Measurements from ENCODE around the gene ZMYND8. TPM values are rescaled to one million over a fixed set of nuclear protein-coding genes. Genes with fewer than 3 reads are reported as not detected.

The ZMYND8 gene
- total and polyA plus RNA-seq, 10 of the 15 experiments (the other 5 are each of a cell fraction or from before 2014, with no cell fraction given) = 12.9 to 54.8 (median 23.1) TPM

DNA sequence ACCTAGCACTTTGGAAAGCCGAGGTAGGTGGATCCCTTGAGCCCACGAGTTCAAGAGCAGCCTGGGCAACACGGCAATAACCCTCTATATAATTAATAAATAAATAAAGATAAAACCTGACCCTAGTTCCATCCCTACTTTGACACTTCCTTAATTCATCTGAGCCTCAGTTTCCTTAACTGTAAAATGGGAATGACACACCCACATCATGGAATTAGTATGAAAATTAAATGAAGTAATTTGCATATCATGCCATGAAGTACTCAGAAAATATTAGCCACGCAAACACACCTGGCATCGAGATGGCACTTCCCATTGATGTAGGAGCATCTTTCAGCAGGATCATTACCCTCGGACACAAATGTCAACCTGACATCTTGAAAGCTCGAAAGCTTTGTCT is 19.1 kb downstream of the ZMYND8 start (continued):
- TF ChIP-seq CBFB (IDR thresholded peaks at IDR 0.05; ENCODE audit: low read depth) (no peak), MEF2A (IDR thresholded peaks at IDR 0.05; ENCODE audit: insufficient read depth, low read depth, low read length) (no peak), SUPT20H (IDR thresholded peaks at IDR 0.05; ENCODE audit: borderline replicate concordance, control insufficient read depth, low read depth, low read length) (no peak), CHD2 (IDR thresholded peaks at IDR 0.05; ENCODE audit: borderline replicate concordance, low read depth, low read length) (no peak)
- TF ChIP-seq, protein P1, sequence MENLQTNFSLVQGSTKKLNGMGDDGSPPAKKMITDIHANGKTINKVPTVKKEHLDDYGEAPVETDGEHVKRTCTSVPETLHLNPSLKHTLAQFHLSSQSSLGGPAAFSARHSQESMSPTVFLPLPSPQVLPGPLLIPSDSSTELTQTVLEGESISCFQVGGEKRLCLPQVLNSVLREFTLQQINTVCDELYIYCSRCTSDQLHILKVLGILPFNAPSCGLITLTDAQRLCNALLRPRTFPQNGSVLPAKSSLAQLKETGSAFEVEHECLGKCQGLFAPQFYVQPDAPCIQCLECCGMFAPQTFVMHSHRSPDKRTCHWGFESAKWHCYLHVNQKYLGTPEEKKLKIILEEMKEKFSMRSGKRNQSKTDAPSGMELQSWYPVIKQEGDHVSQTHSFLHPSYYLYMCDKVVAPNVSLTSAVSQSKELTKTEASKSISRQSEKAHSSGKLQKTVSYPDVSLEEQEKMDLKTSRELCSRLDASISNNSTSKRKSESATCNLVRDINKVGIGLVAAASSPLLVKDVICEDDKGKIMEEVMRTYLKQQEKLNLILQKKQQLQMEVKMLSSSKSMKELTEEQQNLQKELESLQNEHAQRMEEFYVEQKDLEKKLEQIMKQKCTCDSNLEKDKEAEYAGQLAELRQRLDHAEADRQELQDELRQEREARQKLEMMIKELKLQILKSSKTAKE (IDR thresholded peaks at IDR 0.05; ENCODE audit: low read depth, poor library complexity, severe bottlenecking) = no peak
- TF ChIP-seq, protein P2, sequence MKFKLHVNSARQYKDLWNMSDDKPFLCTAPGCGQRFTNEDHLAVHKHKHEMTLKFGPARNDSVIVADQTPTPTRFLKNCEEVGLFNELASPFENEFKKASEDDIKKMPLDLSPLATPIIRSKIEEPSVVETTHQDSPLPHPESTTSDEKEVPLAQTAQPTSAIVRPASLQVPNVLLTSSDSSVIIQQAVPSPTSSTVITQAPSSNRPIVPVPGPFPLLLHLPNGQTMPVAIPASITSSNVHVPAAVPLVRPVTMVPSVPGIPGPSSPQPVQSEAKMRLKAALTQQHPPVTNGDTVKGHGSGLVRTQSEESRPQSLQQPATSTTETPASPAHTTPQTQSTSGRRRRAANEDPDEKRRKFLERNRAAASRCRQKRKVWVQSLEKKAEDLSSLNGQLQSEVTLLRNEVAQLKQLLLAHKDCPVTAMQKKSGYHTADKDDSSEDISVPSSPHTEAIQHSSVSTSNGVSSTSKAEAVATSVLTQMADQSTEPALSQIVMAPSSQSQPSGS (IDR thresholded peaks at IDR 0.05; ENCODE audit: low read length) = no peak

DNA sequence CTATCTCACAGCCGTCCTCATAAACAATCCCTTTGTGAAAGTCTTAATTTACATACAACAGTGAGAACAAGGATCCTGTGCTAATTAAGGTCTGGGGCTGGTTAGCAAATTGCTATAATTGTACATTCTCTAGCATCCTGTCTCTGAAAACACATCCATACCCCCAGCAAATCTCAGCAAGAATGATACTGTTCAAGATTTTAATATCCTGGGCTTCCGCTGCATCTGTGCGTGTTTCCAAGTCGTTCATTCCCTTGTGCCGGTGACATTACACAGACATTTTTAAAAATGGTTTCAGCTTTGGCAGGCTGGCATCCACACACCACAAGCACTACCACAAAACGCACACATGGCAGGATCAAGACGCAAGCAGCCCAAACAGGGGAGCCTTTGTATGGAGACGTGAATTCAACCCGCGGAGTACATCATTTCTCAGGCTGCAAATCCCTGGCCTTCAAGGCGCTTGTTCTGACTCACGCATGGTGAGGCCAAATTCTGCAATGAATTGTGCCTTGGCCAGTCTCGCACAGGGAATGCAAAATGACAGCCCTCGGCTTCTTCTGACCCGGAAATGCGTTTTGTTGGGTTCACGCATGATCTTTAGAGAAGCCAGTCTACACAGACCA is 20.3 kb downstream of the ZMYND8 start:
- peak overlapping the region; percentile 27 for H3K4me2 ChIP-seq (ENCODE audit: control insufficient read depth, insufficient read depth)
- in situ Hi-C loops (cut with MboI) (no loop called here), intact Hi-C loops (cut with micrococcal nuclease; ENCODE audit: unreplicated experiment) (no loop called here)
- no peak for FAIRE-seq
- no peak overlapping the region for H3K4me3 ChIP-seq
- H3K36me3 ChIP-seq (ENCODE audit: control insufficient read depth in 2 of 2, insufficient read depth in 2 of 2, low read length in 1 of 2) = peaks cover 27 to 28% of the 10 kb centered on the region in 2 experiments
- peaks cover 82% of the 10 kb centered on the region for H3K79me2 ChIP-seq (ENCODE audit: control insufficient read depth, insufficient read depth, low read length)
- no peaks in the 10 kb centered on the region for H3K9me3 ChIP-seq (replicated peaks; ENCODE audit: control insufficient read depth, insufficient read depth, low read length)
- no peak for DNase-seq (ENCODE audit: low read depth, low spot score)
- TF ChIP-seq, protein P3, sequence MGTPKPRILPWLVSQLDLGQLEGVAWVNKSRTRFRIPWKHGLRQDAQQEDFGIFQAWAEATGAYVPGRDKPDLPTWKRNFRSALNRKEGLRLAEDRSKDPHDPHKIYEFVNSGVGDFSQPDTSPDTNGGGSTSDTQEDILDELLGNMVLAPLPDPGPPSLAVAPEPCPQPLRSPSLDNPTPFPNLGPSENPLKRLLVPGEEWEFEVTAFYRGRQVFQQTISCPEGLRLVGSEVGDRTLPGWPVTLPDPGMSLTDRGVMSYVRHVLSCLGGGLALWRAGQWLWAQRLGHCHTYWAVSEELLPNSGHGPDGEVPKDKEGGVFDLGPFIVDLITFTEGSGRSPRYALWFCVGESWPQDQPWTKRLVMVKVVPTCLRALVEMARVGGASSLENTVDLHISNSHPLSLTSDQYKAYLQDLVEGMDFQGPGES (IDR thresholded peaks at IDR 0.05) = no peak
- no peak for TF ChIP-seq POLR2AphosphoS2 (IDR thresholded peaks at IDR 0.05; ENCODE audit: low read depth, low read length)
- TF ChIP-seq BRCA1 (IDR thresholded peaks at IDR 0.05; ENCODE audit: low read depth, low read length) = no peak
- TF ChIP-seq HDAC6 (IDR thresholded peaks at IDR 0.05; ENCODE audit: unreplicated experiment) = no peak
- no peak for TF ChIP-seq ETV6 (conservative IDR thresholded peaks at IDR 0.05 in 1 of 2, IDR thresholded peaks at IDR 0.05 in 1 of 2; ENCODE audit: borderline replicate concordance in 1 of 2, low read depth in 1 of 2)
- no peak for TF ChIP-seq SMAD1 (IDR thresholded peaks at IDR 0.05; ENCODE audit: low read depth, partially characterized antibody)
- TF ChIP-seq BACH1 (IDR thresholded peaks at IDR 0.05; ENCODE audit: borderline replicate concordance) = no peak
- TF ChIP-seq, protein P4, sequence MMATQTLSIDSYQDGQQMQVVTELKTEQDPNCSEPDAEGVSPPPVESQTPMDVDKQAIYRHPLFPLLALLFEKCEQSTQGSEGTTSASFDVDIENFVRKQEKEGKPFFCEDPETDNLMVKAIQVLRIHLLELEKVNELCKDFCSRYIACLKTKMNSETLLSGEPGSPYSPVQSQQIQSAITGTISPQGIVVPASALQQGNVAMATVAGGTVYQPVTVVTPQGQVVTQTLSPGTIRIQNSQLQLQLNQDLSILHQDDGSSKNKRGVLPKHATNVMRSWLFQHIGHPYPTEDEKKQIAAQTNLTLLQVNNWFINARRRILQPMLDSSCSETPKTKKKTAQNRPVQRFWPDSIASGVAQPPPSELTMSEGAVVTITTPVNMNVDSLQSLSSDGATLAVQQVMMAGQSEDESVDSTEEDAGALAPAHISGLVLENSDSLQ (IDR thresholded peaks at IDR 0.05) = no peak
- TF ChIP-seq, protein P5, sequence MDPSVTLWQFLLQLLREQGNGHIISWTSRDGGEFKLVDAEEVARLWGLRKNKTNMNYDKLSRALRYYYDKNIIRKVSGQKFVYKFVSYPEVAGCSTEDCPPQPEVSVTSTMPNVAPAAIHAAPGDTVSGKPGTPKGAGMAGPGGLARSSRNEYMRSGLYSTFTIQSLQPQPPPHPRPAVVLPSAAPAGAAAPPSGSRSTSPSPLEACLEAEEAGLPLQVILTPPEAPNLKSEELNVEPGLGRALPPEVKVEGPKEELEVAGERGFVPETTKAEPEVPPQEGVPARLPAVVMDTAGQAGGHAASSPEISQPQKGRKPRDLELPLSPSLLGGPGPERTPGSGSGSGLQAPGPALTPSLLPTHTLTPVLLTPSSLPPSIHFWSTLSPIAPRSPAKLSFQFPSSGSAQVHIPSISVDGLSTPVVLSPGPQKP (IDR thresholded peaks at IDR 0.05; ENCODE audit: low read depth, low read length) = no peak
- ChIA-PET CTCF (interaction anchor here (0.6 to 1.1 kb wide), 3 partner anchors 62 to 285 kb away, joined by 3 to 4 read pairs (median 3); no protein-coding TSS in a partner anchor), POLR2A (interaction anchor here (0.6 to 1.5 kb wide), 3 partner anchors 14 to 83 kb away, joined by 3 to 7 read pairs (median 4); no protein-coding TSS in a partner anchor), RAD21 (ENCODE audit: unreplicated experiment) (no interaction called here), SMC1A (ENCODE audit: uncharacterized antibody, unreplicated experiment) (interaction anchor here (0.6 to 1.6 kb wide), 3 partner anchors 17 to 47 kb away, joined by 3 to 6 read pairs (median 3); no protein-coding TSS in a partner anchor)
- no peak overlapping the region for H3K9ac ChIP-seq (ENCODE audit: control insufficient read depth, insufficient read depth, low read length)
- no peaks in the 10 kb centered on the region for H3K27me3 ChIP-seq (replicated peaks in 1 of 2; ENCODE audit: control insufficient read depth in 2 of 2, insufficient read depth in 2 of 2, low read length in 1 of 2)
- H2AFZ ChIP-seq (ENCODE audit: control insufficient read depth, low read depth, low read length) = no peak overlapping the region
- ATAC-seq = no peak
- 92% methylated on average over 17 of the region's 17 CpGs for WGBS (ENCODE audit: insufficient coverage, insufficient replicate concordance, low lambda C conversion rate, missing lambda C conversion rate)
- no peak overlapping the region for H3K27ac ChIP-seq (ENCODE audit: control insufficient read depth, insufficient read depth)
- peaks cover 7% of the 10 kb centered on the region for H3K4me1 ChIP-seq (ENCODE audit: control insufficient read depth, insufficient read depth, low read length)
- H4K20me1 ChIP-seq (ENCODE audit: control insufficient read depth, insufficient read depth) = peaks cover 18% of the 10 kb centered on the region
- BruUV-seq (replicated peaks) = no TSS peak

Data from GM12878 (cell line).